Kidney (tissue), 14 donors: ENCODE measurements around the gene INO80. TPM values are rescaled to one million over a fixed set of nuclear protein-coding genes. Genes with fewer than 3 reads are reported as not detected.

Experiments used
- DNase-seq, 5 donors: peaks; one replicate each; pipeline ENCODE4 v3.0.0-alpha.2; 2013 to 2020
- FAIRE-seq: peaks from 2 replicates; lab custom pipeline; 2012; peaks lifted over from hg19 to GRCh38; lab: Jason Lieb, UNC
- H3K27ac ChIP-seq, 2 donors: one replicate each; pipeline ENCODE4 v1.7.0; 2013; ENCODE audit warnings: low read depth in 2 of 2, low read length in 2 of 2, inconsistent platforms in 1 of 2
- H3K27me3 ChIP-seq: one replicate; pipeline ENCODE4 v1.7.1; 2013; ENCODE audit warnings: low read length, inconsistent platforms; ENCODE audit not compliant: control insufficient read depth, insufficient read depth
- H3K36me3 ChIP-seq, 3 donors: one replicate each; pipeline versions ENCODE4 v1.7.0 to v1.7.1; 2013; ENCODE audit warnings: low read length in 3 of 3, control low read depth in 1 of 3, inconsistent platforms in 1 of 3; ENCODE audit not compliant: insufficient read depth in 3 of 3, control insufficient read depth in 2 of 3
- H3K4me1 ChIP-seq, 3 donors: one replicate each; pipeline versions ENCODE4 v1.7.0 to v1.7.1; 2013; ENCODE audit warnings: low read length in 3 of 3, inconsistent platforms in 1 of 3, low read depth in 1 of 3; ENCODE audit not compliant: control insufficient read depth in 2 of 3, insufficient read depth in 2 of 3
- H3K4me3 ChIP-seq, 3 donors: one replicate each; pipeline versions ENCODE4 v1.7.0 to v1.8.1; 2013; ENCODE audit warnings: low read length in 3 of 3, control low read depth in 1 of 3, inconsistent platforms in 1 of 3
- H3K9ac ChIP-seq, 3 donors: one replicate each; pipeline versions ENCODE4 v1.7.0 to v1.7.1; 2013; ENCODE audit warnings: low read length in 3 of 3, control low read depth in 1 of 3, inconsistent platforms in 1 of 3
- H3K9me3 ChIP-seq, 3 donors: one replicate each; pipeline versions ENCODE4 v1.7.0 to v1.7.1; 2013; ENCODE audit warnings: low read length in 3 of 3, control low read depth in 1 of 3, inconsistent platforms in 1 of 3; ENCODE audit not compliant: control insufficient read depth in 2 of 3, insufficient read depth in 1 of 3
- intact Hi-C: fragments of 100-400 bp; cut with DNase I; formaldehyde crosslinking; loops from one replicate; pipeline ENCODE4 v1.11.1; 2022
- polyA plus RNA-seq: library from polyadenylated mRNA; stranded (reverse); fragments of 350-450 nt; fragmentation: Illumina TruSeq; extraction: RNeasy Lipid Tissue Mini Kit (QIAGEN cat#74804); gene quantifications from one replicate; pipeline ENCODE4 v1.2.3, GENCODE V29; 2014; ENCODE audit warnings: low read depth, low replicate concordance; ENCODE audit not compliant: insufficient read depth
- total RNA-seq: library from RNA; stranded (reverse); fragmentation: NEBNext Ultra II Directional; extraction: Animal tissue kit (Norgen Biotek cat#: 25700); gene quantifications from one replicate; pipeline ENCODE4 v1.2.1, GENCODE V29; 2021
- TF ChIP-seq, protein P1 (sequence below): IDR thresholded peaks from 3 replicates; pipeline ENCODE4 v1.5.1; 2012; ENCODE audit warnings: mild to moderate bottlenecking, moderate library complexity, borderline replicate concordance; ENCODE audit not compliant: insufficient read depth; ENCODE audit errors: extremely low read depth
- donor health status: control.
- donor health status: control.
- donor health status: control.
- donor health status: control.
- donor health status: control.
- donor health status: DM: yes; HTN: yes; CAD: no.
- donor health status: Normal renal cell carcinoma (clear cell type).

The INO80 gene
- total and polyA plus RNA-seq, 2 donors from 2014 or later = 6.0 to 27.3 TPM

DNA sequence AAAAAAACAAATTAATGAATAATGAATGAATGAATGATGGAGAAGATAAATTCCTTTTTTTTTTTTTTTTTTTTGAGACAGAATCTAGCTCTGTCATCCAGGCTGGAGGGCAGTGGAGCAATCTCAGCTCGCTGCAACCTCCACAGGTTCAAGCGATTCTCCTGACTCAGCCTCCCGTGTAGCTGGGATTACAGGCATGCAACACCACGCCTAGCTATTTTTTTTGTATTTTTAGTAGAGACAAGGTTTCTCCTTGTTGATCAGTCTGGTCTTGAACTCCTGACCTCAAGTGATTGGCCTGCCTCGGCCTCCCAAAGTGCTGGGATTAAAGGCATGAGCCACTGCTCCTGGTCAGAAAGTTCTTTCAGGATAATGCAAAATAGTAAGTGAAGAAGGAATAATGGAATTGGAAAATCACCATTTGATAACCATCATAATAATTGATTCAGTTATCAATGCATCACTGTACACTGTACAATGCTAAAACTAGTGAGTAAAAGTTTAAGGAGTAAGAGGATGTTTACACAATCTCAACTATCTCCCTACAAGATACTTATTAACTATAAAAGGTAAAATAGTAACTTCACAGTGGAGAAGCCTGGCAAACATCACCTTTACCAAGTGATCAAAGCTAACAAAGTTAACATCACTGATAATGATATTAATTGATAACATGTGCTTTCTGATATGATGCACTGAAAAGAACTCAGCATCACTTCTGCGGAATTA lies 12.3 kb upstream of the INO80 start:
- intact Hi-C loops = no loop called here
- no peaks in the 10 kb centered on the region for H3K36me3 ChIP-seq
- FAIRE-seq = no peak

DNA sequence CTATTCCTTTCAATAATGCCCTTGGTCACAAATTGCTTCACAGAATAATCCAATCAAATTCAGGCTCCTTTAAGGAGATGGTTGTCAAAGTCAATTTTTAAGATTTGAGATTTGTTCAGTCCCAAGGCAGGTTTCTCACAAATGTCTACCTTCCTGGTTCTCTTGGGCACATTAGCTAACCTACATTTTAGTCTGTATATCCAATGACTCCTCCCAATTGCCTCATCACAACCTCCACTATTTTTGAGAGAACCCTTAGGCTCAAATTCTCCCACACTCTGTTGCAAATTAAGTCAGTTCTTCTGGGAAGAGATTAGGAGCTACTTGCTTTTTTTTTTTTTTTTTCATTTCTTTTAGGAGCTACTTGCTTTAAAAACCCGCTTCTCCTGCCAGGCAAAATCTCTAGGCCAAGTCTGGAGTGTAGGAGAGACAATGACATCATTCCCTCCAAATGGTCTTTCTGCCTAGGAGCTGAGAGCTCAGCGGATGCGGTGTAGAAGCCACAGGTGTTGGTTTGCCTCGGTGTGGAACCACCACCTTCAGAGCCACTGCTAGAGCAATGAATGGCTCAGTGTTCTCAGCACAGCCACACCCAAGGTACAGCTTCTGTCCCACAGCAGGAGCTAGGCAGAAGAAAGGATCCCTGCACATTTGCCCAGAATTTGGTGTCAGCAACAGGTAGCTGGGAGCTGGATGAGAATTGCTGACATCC lies 10.0 kb upstream of the INO80 start:
- Histone ChIP-seq H3K4me1 (no peaks in the 10 kb centered on the region), H3K9ac (no peak overlapping the region), H3K9me3 (no peaks in the 10 kb centered on the region), H3K36me3 (no peaks in the 10 kb centered on the region), H3K27me3 (no peaks in the 10 kb centered on the region), H3K4me3 (no peak overlapping the region), H3K27ac (no peak overlapping the region)
- TF ChIP-seq, protein P1, sequence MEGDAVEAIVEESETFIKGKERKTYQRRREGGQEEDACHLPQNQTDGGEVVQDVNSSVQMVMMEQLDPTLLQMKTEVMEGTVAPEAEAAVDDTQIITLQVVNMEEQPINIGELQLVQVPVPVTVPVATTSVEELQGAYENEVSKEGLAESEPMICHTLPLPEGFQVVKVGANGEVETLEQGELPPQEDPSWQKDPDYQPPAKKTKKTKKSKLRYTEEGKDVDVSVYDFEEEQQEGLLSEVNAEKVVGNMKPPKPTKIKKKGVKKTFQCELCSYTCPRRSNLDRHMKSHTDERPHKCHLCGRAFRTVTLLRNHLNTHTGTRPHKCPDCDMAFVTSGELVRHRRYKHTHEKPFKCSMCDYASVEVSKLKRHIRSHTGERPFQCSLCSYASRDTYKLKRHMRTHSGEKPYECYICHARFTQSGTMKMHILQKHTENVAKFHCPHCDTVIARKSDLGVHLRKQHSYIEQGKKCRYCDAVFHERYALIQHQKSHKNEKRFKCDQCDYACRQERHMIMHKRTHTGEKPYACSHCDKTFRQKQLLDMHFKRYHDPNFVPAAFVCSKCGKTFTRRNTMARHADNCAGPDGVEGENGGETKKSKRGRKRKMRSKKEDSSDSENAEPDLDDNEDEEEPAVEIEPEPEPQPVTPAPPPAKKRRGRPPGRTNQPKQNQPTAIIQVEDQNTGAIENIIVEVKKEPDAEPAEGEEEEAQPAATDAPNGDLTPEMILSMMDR = no peak
- DNase-seq (no peak), FAIRE-seq (no peak)
- intact Hi-C loops = no loop called here

More for the DNA sequence above, 12.3 kb upstream of the INO80 start:
- Histone ChIP-seq H3K9ac (no peak overlapping the region), H3K27me3 (no peaks in the 10 kb centered on the region), H3K27ac (no peak overlapping the region), H3K9me3 (no peaks in the 10 kb centered on the region), H3K4me1 (no peaks in the 10 kb centered on the region), H3K4me3 (no peak overlapping the region)
- TF ChIP-seq, protein P1 = no peak
- DNase-seq = no peak

DNA sequence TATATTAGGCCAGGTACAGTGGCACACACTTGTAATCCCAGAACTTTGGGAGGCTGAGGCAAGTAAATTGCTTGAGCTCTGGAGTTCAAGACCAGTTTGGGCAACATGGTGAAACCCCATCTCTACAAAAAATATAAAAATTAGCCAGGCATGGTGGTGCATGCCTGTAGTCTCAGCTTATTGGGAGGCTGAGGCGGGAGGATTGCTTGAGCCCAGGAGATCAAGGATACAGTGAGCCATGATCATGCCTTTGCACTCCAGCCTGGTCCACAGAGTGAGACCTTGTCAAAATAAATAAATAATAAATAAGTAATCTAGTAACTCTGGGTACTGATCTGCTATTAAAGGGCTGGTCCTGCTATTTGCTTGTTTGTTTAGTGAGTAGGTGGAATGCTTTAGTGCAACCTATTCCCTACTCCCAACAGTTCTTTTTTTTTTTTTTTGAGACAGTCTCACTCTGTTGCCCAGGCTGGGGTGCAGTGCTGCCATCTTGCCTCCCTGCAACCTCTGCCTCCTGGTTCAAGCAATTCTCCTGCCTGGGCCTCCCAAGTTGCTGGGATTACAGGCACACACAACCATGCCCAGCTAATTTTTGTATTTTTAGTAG lies 9.1 kb upstream of the INO80 start:
- FAIRE-seq = no peak
- Histone ChIP-seq H3K27ac (no peak overlapping the region), H3K4me1 (no peaks in the 10 kb centered on the region), H3K9me3 (no peaks in the 10 kb centered on the region), H3K36me3 (no peaks in the 10 kb centered on the region), H3K27me3 (no peaks in the 10 kb centered on the region), H3K9ac (no peak overlapping the region), H3K4me3 (no peak overlapping the region)
- intact Hi-C loops = no loop called here
- TF ChIP-seq, protein P1 = no peak
- no peak for DNase-seq
